ENCODE data around the gene DDX60. TPM values are rescaled to one million over a fixed set of nuclear protein-coding genes. Genes with fewer than 3 reads are reported as not detected.

Gene DDX60
- total and polyA plus RNA-seq, 10 of the 15 experiments (the other 5 are each of a cell fraction or from before 2014, with no cell fraction given): 2.7 to 28.4 (median 6.3) TPM

DNA sequence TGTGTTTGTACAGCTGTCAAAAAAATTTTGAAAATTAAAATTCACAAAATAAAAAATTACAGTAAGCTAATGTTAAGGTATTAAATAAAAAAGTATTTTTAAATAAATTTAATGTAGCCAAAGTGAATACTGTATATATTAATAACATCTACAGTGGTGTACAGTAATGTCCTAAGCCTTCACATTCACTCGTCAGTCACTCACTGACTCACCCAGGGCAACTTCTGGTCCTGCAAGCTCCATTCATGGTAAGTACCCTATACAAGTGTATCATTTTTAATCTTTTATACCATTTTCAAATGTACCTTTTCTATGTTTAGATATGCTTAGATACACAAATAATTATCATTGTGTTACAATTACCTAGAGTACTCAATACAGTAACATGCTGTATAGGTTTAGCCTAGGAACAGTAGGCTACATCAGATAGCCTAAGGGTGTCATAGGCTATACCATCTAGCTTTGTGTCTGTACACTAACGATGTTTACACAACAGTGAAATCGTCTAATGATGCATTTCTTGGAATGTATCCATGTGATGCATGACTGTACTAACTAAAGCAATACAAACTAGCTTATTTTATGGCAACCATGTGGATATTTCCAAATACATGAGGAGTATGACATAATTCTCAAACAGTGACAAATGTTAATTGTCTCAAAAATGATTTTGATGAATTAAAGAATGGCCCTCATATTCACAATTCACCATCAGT, 13.7 kb downstream of the DDX60 start:
- 96% methylated on average over 3 of the region's 3 CpGs for WGBS (ENCODE audit: insufficient coverage, insufficient replicate concordance, low lambda C conversion rate, missing lambda C conversion rate)
- in situ Hi-C loops (cut with MboI): no loop called here
- Histone ChIP-seq H3K9me3 (replicated peaks; ENCODE audit: control insufficient read depth, insufficient read depth, low read length) (no peaks in the 10 kb centered on the region), H3K79me2 (ENCODE audit: control insufficient read depth, insufficient read depth, low read length) (no peaks in the 10 kb centered on the region), H3K4me1 (ENCODE audit: control insufficient read depth, insufficient read depth, low read length) (no peaks in the 10 kb centered on the region), H3K36me3 (ENCODE audit: control insufficient read depth in 2 of 2, insufficient read depth in 2 of 2, low read length in 1 of 2) (peaks cover 0 to 2% of the 10 kb centered on the region in 2 experiments; a peak in 1 of 4 replicates), H4K20me1 (ENCODE audit: control insufficient read depth, insufficient read depth) (no peaks in the 10 kb centered on the region), H3K4me2 (ENCODE audit: control insufficient read depth, insufficient read depth) (no peak overlapping the region), H3K9ac (ENCODE audit: control insufficient read depth, insufficient read depth, low read length) (no peak overlapping the region), H2AFZ (ENCODE audit: control insufficient read depth, low read depth, low read length) (no peak overlapping the region), H3K27ac (ENCODE audit: control insufficient read depth, insufficient read depth) (no peak overlapping the region), H3K4me3 (no peak overlapping the region), H3K27me3 (replicated peaks in 1 of 2; ENCODE audit: control insufficient read depth in 2 of 2, insufficient read depth in 2 of 2, low read length in 1 of 2) (no peaks in the 10 kb centered on the region)
- no peak for TF ChIP-seq RFX5 (IDR thresholded peaks at IDR 0.05; ENCODE audit: low read depth, low read length)
- TF ChIP-seq, protein P1, sequence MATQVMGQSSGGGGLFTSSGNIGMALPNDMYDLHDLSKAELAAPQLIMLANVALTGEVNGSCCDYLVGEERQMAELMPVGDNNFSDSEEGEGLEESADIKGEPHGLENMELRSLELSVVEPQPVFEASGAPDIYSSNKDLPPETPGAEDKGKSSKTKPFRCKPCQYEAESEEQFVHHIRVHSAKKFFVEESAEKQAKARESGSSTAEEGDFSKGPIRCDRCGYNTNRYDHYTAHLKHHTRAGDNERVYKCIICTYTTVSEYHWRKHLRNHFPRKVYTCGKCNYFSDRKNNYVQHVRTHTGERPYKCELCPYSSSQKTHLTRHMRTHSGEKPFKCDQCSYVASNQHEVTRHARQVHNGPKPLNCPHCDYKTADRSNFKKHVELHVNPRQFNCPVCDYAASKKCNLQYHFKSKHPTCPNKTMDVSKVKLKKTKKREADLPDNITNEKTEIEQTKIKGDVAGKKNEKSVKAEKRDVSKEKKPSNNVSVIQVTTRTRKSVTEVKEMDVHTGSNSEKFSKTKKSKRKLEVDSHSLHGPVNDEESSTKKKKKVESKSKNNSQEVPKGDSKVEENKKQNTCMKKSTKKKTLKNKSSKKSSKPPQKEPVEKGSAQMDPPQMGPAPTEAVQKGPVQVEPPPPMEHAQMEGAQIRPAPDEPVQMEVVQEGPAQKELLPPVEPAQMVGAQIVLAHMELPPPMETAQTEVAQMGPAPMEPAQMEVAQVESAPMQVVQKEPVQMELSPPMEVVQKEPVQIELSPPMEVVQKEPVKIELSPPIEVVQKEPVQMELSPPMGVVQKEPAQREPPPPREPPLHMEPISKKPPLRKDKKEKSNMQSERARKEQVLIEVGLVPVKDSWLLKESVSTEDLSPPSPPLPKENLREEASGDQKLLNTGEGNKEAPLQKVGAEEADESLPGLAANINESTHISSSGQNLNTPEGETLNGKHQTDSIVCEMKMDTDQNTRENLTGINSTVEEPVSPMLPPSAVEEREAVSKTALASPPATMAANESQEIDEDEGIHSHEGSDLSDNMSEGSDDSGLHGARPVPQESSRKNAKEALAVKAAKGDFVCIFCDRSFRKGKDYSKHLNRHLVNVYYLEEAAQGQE (IDR thresholded peaks at IDR 0.05; ENCODE audit: low read depth, low read length): no peak
- TF ChIP-seq, protein P2, sequence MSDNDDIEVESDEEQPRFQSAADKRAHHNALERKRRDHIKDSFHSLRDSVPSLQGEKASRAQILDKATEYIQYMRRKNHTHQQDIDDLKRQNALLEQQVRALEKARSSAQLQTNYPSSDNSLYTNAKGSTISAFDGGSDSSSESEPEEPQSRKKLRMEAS (IDR thresholded peaks at IDR 0.05; ENCODE audit: low read depth, low read length): no peak
- TF ChIP-seq IKZF2 (IDR thresholded peaks at IDR 0.05): no peak
- TF ChIP-seq TCF3 (IDR thresholded peaks at IDR 0.05; ENCODE audit: borderline replicate concordance, insufficient read depth, low read depth, low read length): no peak
- TF ChIP-seq SMAD5 (IDR thresholded peaks at IDR 0.05; ENCODE audit: low read depth): no peak
- no peak for TF ChIP-seq MYC (IDR thresholded peaks at IDR 0.05; ENCODE audit: insufficient read depth, insufficient read length, insufficient replicate concordance, low read length, severe bottlenecking)
- TF ChIP-seq ZBED1 (IDR thresholded peaks at IDR 0.05; ENCODE audit: borderline replicate concordance): no peak
- no peak for TF ChIP-seq MXI1 (IDR thresholded peaks at IDR 0.05; ENCODE audit: low read depth, low read length)
- no peak for TF ChIP-seq NFYA (IDR thresholded peaks at IDR 0.05; ENCODE audit: borderline replicate concordance, low read depth, low read length)
- TF ChIP-seq, protein P3, sequence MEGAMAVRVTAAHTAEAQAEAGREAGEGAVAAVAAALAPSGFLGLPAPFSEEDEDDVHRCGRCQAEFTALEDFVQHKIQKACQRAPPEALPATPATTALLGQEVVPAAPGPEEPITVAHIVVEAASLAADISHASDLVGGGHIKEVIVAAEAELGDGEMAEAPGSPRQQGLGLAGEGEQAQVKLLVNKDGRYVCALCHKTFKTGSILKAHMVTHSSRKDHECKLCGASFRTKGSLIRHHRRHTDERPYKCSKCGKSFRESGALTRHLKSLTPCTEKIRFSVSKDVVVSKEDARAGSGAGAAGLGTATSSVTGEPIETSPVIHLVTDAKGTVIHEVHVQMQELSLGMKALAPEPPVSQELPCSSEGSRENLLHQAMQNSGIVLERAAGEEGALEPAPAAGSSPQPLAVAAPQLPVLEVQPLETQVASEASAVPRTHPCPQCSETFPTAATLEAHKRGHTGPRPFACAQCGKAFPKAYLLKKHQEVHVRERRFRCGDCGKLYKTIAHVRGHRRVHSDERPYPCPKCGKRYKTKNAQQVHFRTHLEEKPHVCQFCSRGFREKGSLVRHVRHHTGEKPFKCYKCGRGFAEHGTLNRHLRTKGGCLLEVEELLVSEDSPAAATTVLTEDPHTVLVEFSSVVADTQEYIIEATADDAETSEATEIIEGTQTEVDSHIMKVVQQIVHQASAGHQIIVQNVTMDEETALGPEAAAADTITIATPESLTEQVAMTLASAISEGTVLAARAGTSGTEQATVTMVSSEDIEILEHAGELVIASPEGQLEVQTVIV (IDR thresholded peaks at IDR 0.05; ENCODE audit: borderline replicate concordance, partially characterized antibody): no peak
- intact Hi-C loops (cut with micrococcal nuclease; ENCODE audit: unreplicated experiment): no loop called here
- POLR2A ChIA-PET: no interaction called here
- BruUV-seq (replicated peaks): no TSS peak
- DNase-seq (ENCODE audit: low read depth, low spot score): no peak
- no peak for FAIRE-seq
- ATAC-seq: no peak
- SMC1A ChIA-PET (ENCODE audit: uncharacterized antibody, unreplicated experiment): interaction anchor here (0.5 to 2.2 kb wide), 3 partner anchors 10 to 167 kb away, joined by 3 to 15 read pairs (median 4); partner anchors contain the start of gene DDX60
- CTCF ChIA-PET: interaction anchor here (0.6 to 2.4 kb wide), 6 partner anchors 9 to 1316 kb away, joined by 3 to 6 read pairs (median 3); partner anchors contain the start of gene CLCN3
- RAD21 ChIA-PET (ENCODE audit: unreplicated experiment): no interaction called here
